Cardiac fibroblast (primary cell): ENCODE results near the gene UQCRQ.
A peak's percentile ranks its signal among the peaks of the same experiment; 100 is the strongest.

ENCODE experiments used
- DNase-seq, 2 donors: peaks; one replicate each; pipeline versions ENCODE4 v3.0.0 to v3.0.0-alpha.2; 2010; ENCODE audit warnings: low read depth in 2 of 2
- H3K4me3 ChIP-seq, 2 donors: replicated peaks in 1 of 2; 1 replicate in 1 of 2; 2 replicates in 1 of 2; pipeline ENCODE4 v1.5.1; 2011; ENCODE audit warnings: low read depth in 2 of 2, low read length in 2 of 2, mild to moderate bottlenecking in 2 of 2, moderate library complexity in 1 of 2
- CTCF ChIP-seq: IDR thresholded peaks from one replicate; pipeline ENCODE4 v1.5.1; 2011; ENCODE audit warnings: low read depth, mild to moderate bottlenecking, low read length, inconsistent platforms

UQCRQ gene

GRCh38 chr5:132866342-132867045 lies at the start of gene UQCRQ, which contains the start of gene GDF9:
UQCRQ (plus strand) TSS chr5:132866642; CDS start chr5:132866882, 240 bp downstream.
GDF9 (minus strand) TSS chr5:132866469; CDS start chr5:132864533, 1,936 bp downstream.
- peak; percentile 33 for TF ChIP-seq CTCF
- DNase-seq: peak; percentile 100
- peak within 1 kb of the TSS; percentile 89 to 90 for H3K4me3 ChIP-seq

GRCh38 chr5:132817011-132817410 lies 49.4 kb upstream of the UQCRQ start:
- no peak for TF ChIP-seq CTCF
- H3K4me3 ChIP-seq: no peak overlapping the region
- no peak for DNase-seq

- DNase-seq: no peak
- no peak for TF ChIP-seq CTCF
- no peak overlapping the region for H3K4me3 ChIP-seq
Observed at GRCh38 chr5:132819468-132819867, 47.0 kb upstream of the UQCRQ start.

GRCh38 chr5:132820162-132820754 lies 46.2 kb upstream of the UQCRQ start:
- peak; percentile 86 for TF ChIP-seq CTCF
- DNase-seq: peak; percentile 94
- no peak overlapping the region for H3K4me3 ChIP-seq

GRCh38 chr5:132821350-132821749 lies 45.1 kb upstream of the UQCRQ start:
- no peak for DNase-seq
- no peak for TF ChIP-seq CTCF
- H3K4me3 ChIP-seq: no peak overlapping the region

- H3K4me3 ChIP-seq: no peak overlapping the region
- DNase-seq: peak in 1 of 2 donors; percentile 30
- TF ChIP-seq CTCF: no peak
Observed at GRCh38 chr5:132821791-132822190, 44.7 kb upstream of the UQCRQ start.
